HUES64 (cell line): ENCODE measurements around the gene DST.
A peak's percentile ranks its signal among the peaks of the same experiment; 100 is the strongest.

Experiments used
- H3K27ac ChIP-seq: 2 replicates; pipeline ENCODE4 v1.7.0; 2013; ENCODE audit warnings: low read depth, low read length, inconsistent platforms
- H3K27me3 ChIP-seq: 2 replicates; pipeline ENCODE4 v1.6.1; 2013; ENCODE audit warnings: mild to moderate bottlenecking, low read length; ENCODE audit not compliant: insufficient read depth
- H3K36me3 ChIP-seq: 2 replicates; pipeline ENCODE4 v1.6.1; 2013; ENCODE audit warnings: mild to moderate bottlenecking, low read length; ENCODE audit not compliant: insufficient read depth
- H3K4me1 ChIP-seq: 2 replicates; pipeline ENCODE4 v1.6.1; 2013; ENCODE audit warnings: mild to moderate bottlenecking, low read length, moderate library complexity; ENCODE audit not compliant: insufficient read depth
- H3K4me3 ChIP-seq: 2 replicates; pipeline ENCODE4 v1.5.1; 2013; ENCODE audit warnings: mild to moderate bottlenecking, low read length, moderate library complexity
- H3K9ac ChIP-seq: 2 replicates; pipeline ENCODE4 v1.6.1; 2013; ENCODE audit warnings: mild to moderate bottlenecking, low read depth, low read length
- H3K9me3 ChIP-seq: 2 replicates; pipeline ENCODE4 v1.6.1; 2013; ENCODE audit warnings: low read depth, low read length; ENCODE audit not compliant: insufficient read depth
- WGBS: fragments of 150-250, 120-280 bp; methylation state at CpG from one replicate; pipeline ENCODE4 v1.1.7; 2013; ENCODE audit warnings: missing lambda C conversion rate; 5-methylcytosine and 5-hydroxymethylcytosine counted together

Gene DST

GRCh38 chr6:56532766-56533551 lies 109.7 kb downstream of the DST start:
- Histone ChIP-seq H3K27ac (no peak overlapping the region), H3K4me1 (peaks cover 21% of the 10 kb centered on the region), H3K9ac (no peak overlapping the region), H3K27me3 (no peaks in the 10 kb centered on the region), H3K9me3 (no peaks in the 10 kb centered on the region), H3K36me3 (peaks cover 74% of the 10 kb centered on the region), H3K4me3 (no peak overlapping the region)
- WGBS: 92% methylated on average over 5 of the region's 5 CpGs

- Histone ChIP-seq H3K4me3 (no peak overlapping the region), H3K9me3 (no peaks in the 10 kb centered on the region), H3K36me3 (peaks cover 83% of the 10 kb centered on the region), H3K27ac (no peak overlapping the region), H3K9ac (no peak overlapping the region), H3K27me3 (no peaks in the 10 kb centered on the region), H3K4me1 (peaks cover 21% of the 10 kb centered on the region)
- 97% methylated on average over 3 of the region's 5 CpGs for WGBS
These were observed 110.7 kb downstream of the DST start for GRCh38 chr6:56531839-56532595.

GRCh38 chr6:56529594-56530191 lies 113.0 kb downstream of the DST start:
- peaks cover 80% of the 10 kb centered on the region for H3K36me3 ChIP-seq
- no peaks in the 10 kb centered on the region for H3K9me3 ChIP-seq
- H3K27me3 ChIP-seq: no peaks in the 10 kb centered on the region
- H3K27ac ChIP-seq: no peak overlapping the region
- H3K9ac ChIP-seq: no peak overlapping the region
- H3K4me1 ChIP-seq: peaks cover 22% of the 10 kb centered on the region
- 99% methylated on average over 4 of the region's 4 CpGs for WGBS
- no peak overlapping the region for H3K4me3 ChIP-seq

GRCh38 chr6:56528412-56528841 lies 114.3 kb downstream of the DST start:
- Histone ChIP-seq H3K9ac (no peak overlapping the region), H3K27me3 (no peaks in the 10 kb centered on the region), H3K4me3 (no peak overlapping the region), H3K36me3 (peaks cover 80% of the 10 kb centered on the region), H3K4me1 (peaks cover 22% of the 10 kb centered on the region), H3K27ac (no peak overlapping the region), H3K9me3 (no peaks in the 10 kb centered on the region)
- WGBS: 100% methylated on average over 3 of the region's 3 CpGs

GRCh38 chr6:56527934-56528333 lies 114.8 kb downstream of the DST start:
- no peak overlapping the region for H3K4me3 ChIP-seq
- H3K4me1 ChIP-seq: peaks cover 27% of the 10 kb centered on the region
- H3K9ac ChIP-seq: no peak overlapping the region
- no peaks in the 10 kb centered on the region for H3K27me3 ChIP-seq
- no peak overlapping the region for H3K27ac ChIP-seq
- H3K9me3 ChIP-seq: no peaks in the 10 kb centered on the region
- peaks cover 76% of the 10 kb centered on the region for H3K36me3 ChIP-seq

- peaks cover 36% of the 10 kb centered on the region for H3K4me1 ChIP-seq
- H3K27ac ChIP-seq: no peak overlapping the region
- no peak overlapping the region for H3K4me3 ChIP-seq
- H3K9ac ChIP-seq: no peak overlapping the region
- no peaks in the 10 kb centered on the region for H3K9me3 ChIP-seq
- WGBS: no CpG with 5 or more reads among the region's 1 CpG
- H3K36me3 ChIP-seq: peaks cover 66% of the 10 kb centered on the region
- H3K27me3 ChIP-seq: no peaks in the 10 kb centered on the region
These were observed 115.7 kb downstream of the DST start for GRCh38 chr6:56526860-56527544.

GRCh38 chr6:56525974-56526789 lies 116.5 kb downstream of the DST start:
- Histone ChIP-seq H3K4me1 (peaks cover 45% of the 10 kb centered on the region), H3K4me3 (no peak overlapping the region)
- 89% methylated on average over 9 of the region's 11 CpGs for WGBS

GRCh38 chr6:56524891-56525703 lies 117.6 kb downstream of the DST start:
- Histone ChIP-seq H3K36me3 (peaks cover 51% of the 10 kb centered on the region), H3K4me1 (peaks cover 50% of the 10 kb centered on the region), H3K9ac (no peak overlapping the region), H3K4me3 (no peak overlapping the region), H3K27ac (no peak overlapping the region), H3K9me3 (no peaks in the 10 kb centered on the region), H3K27me3 (no peaks in the 10 kb centered on the region)
- 90% methylated on average over 3 of the region's 4 CpGs for WGBS

More at GRCh38 chr6:56525974-56526789, 116.5 kb downstream of the DST start:
- Histone ChIP-seq H3K27me3 (no peaks in the 10 kb centered on the region), H3K9me3 (no peaks in the 10 kb centered on the region), H3K27ac (peak overlapping the region; percentile 9; the same call in 1 of the 2 replicates), H3K9ac (no peak overlapping the region), H3K36me3 (peaks cover 58% of the 10 kb centered on the region)

- Histone ChIP-seq H3K36me3 (peaks cover 41% of the 10 kb centered on the region), H3K9ac (no peak overlapping the region), H3K4me1 (peaks cover 50% of the 10 kb centered on the region), H3K4me3 (no peak overlapping the region), H3K9me3 (no peaks in the 10 kb centered on the region), H3K27ac (peak overlapping the region; percentile 29), H3K27me3 (no peaks in the 10 kb centered on the region)
- WGBS: 69% methylated on average over 1 of the region's 3 CpGs
These were observed 120.0 kb downstream of the DST start for GRCh38 chr6:56522495-56523270.
